ACHN (cell line): ENCODE measurements around the gene CNTNAP3B.
"Not testable (repeated sequence)": the region's sequence is repeated elsewhere in the genome, so short reads cannot be mapped to it uniquely, and the experiment has no call there.

Experiments
- DNase-seq: peaks from one replicate; pipeline ENCODE4 v3.0.0-alpha.2; 2015
- in situ Hi-C: cut with HindIII; loops from 2 replicates; pipeline ENCODE4 v1.10.0; 2017; ENCODE audit warnings: low sequenced_read_pairs, low pct_ligation_motif_present, low pct_unique_long_range_greater_than_20kb

Gene CNTNAP3B

DNA sequence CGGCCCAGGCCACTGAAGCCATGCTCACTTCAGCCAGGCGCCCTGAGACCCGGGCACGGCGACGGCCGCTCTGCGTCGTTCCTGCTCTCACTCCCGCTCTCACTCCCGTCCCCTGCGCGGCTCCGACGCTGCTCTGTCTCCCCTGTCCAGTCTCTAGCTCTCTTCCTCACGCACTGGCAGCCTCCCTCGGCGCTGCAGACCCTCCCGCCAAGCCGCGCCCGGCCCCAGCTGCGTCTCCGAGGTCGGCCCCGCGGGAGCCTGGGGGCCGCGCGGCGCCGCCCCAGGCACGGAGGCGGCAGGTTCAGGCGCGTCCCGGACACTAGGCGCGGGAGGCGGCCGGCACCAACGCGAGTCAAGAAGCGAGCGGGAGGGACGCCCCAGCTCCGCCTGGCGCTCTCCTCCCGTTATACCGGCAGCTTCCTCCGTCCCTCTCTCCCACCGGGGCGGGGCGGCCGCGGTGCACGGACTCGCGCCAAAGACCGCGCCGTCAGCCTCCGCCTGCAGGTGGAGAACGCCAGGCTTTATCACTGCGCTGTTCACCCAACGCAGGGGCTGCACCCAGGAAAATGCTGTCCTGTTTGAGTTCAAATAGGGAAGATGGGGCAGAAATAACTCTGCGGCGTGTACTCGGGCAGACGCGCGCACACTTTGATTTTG lies at the start of gene CNTNAP3B:
TSS of gene CNTNAP3B (minus strand) at position 354 of the 657 bp plus-strand sequence. CDS start at position 22, 332 bp downstream.
- DNase-seq, in situ Hi-C loops: not testable (repeated sequence)

GRCh38 chr9:42160299-42160698 lies 31.1 kb upstream of the CNTNAP3B start:
- in situ Hi-C loops: not testable (repeated sequence)
- DNase-seq: peak; percentile 4

GRCh38 chr9:42127056-42127841 lies 2.0 kb downstream of the CNTNAP3B start:
- DNase-seq, in situ Hi-C loops: not testable (repeated sequence)

DNA sequence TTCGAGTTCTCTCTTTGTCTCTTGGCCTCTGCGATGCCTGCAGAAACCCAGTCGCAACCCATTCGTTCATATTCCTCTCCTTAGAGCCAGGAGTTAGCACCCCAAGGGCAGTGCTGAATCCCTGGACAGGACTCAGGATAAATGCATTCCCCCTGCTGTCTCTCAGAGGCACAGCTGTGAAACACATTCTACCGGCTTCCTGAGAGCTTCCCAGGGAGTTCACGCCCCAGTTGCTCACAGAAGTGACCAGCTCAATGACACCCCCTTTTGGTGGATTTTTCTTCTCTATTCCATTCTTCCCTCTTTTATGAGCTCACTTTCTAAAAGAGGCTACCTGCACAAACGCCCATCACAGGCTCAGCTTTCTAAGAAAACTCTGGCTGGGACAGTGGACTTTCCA lies 8.2 kb downstream of the CNTNAP3B start:
- in situ Hi-C loops: not testable (repeated sequence)
- DNase-seq: peak; percentile 6

- in situ Hi-C loops, DNase-seq: not testable (repeated sequence)
These were observed 33.3 kb downstream of the CNTNAP3B start for GRCh38 chr9:42095929-42096328.

- in situ Hi-C loops, DNase-seq: not testable (repeated sequence)
These were observed 44.7 kb downstream of the CNTNAP3B start for GRCh38 chr9:42084559-42084952.

DNA sequence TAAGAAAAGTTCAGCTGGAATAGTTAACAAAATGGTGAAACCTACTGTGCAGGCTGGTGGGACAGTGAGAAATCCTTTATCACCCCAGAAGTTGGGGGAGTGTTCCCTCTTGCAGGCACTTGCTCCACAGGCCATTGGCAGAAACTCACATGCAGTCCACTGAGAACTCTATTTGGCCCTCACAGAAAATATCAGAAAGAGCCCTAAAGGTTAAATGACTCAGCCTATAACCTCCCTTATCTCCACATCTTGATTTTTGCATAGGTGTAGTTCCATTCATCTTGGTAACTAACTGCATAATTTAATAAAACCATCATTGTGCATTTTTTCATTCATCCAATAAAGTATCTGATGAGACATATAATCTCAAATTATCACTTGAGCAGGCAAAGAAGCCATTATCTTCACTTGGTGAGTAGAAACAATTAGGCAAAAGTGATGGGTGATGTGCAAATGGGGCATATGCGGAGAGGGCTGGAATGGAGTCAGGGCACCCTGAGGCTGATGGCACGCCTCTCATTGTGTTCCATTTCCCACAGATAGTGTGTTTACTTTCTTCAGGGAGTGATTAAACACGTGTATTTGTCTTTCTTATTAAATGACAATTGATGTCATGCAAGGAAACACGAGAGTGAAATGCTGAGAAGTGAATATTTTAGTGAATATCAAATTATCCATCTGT lies 45.2 kb downstream of the CNTNAP3B start:
- in situ Hi-C loops: not testable (repeated sequence)

GRCh38 chr9:42080376-42080775 lies 48.9 kb downstream of the CNTNAP3B start:
- DNase-seq, in situ Hi-C loops: not testable (repeated sequence)

More for the DNA sequence above, 45.2 kb downstream of the CNTNAP3B start:
- not testable (repeated sequence) for DNase-seq

DNA sequence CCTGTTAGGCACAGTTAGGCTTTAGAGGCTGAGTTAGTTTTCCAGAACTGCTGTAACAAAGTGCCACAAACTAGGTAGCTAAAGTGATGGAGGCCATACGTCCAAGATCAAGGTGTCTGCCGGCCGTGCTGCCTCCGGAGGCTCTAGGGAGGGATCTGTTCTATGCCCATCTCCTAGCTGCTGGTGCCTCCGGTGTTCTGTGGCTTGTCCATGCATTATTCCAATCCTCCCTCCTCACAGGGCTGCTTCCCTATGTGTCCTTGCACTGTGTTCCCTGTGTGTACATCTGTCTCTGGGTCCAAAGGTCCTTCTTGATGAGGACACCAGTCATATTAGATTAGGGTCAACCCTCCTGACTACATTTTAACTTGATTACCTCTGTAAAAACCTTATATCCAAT lies 54.4 kb downstream of the CNTNAP3B start:
- in situ Hi-C loops, DNase-seq: not testable (repeated sequence)

DNA sequence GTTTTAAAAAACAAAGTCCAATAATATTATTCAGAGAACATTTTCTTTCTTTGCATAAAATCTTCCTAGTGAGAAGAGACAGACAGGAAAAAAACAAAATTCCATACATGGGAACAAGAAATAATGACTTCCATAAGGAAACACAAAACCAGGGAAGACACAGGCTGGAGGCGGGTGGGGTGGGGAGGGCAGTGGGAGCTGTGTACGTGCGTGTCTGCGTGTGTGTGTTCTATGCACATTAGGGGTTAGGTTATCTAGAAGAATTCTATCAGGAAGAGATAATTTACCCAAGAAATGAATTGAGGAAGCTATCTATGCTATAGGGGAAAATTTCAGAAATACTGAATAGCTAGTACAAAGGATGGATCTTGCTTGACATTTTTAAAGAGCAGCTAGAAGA lies 58.2 kb downstream of the CNTNAP3B start:
- in situ Hi-C loops, DNase-seq: not testable (repeated sequence)

- in situ Hi-C loops, DNase-seq: not testable (repeated sequence)
These were observed 59.0 kb downstream of the CNTNAP3B start for GRCh38 chr9:42070035-42070799.

DNA sequence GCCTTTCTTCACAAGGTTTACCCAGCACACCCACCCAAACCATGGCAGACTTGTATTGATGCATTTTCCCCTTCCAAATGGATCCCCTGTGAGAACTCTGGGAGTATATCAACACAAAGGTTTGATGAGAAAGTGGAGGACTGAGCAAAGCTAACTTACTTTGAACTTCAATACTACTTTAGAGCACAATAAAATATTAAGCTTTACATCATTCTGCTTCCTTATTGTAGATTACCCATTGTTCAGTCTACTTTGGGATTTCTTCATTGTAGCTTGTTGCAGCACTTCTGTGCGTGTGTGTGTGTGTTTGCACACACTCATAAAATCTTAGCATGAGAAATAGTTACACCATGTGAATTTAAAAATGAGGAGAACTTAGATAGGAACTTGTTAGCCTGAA lies 75.4 kb downstream of the CNTNAP3B start:
- DNase-seq, in situ Hi-C loops: not testable (repeated sequence)

DNA sequence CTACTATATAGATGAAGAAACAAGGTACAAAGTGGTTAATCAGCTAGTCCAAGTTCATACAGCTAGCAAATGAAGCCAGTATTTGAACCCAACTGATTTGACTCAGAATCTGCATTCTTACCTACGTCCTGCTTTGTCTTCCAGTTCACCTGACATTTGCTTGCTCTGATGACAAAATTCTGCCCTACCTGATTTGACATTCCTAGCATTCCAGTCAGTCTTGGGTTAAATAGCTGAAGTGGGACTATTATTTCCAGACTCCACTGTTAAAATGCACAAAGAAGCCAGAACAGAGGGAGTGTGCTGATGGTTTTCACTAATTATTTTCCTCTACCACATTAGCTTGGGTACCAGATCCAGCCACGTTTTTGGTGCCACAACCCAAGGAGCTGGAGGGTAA lies 78.5 kb downstream of the CNTNAP3B start:
- DNase-seq, in situ Hi-C loops: not testable (repeated sequence)

GRCh38 chr9:42044422-42045010 lies 84.7 kb downstream of the CNTNAP3B start:
- in situ Hi-C loops, DNase-seq: not testable (repeated sequence)

- in situ Hi-C loops, DNase-seq: not testable (repeated sequence)
These were observed 95.7 kb downstream of the CNTNAP3B start for GRCh38 chr9:42033541-42033940.

GRCh38 chr9:42020639-42021038 lies 108.6 kb downstream of the CNTNAP3B start:
- in situ Hi-C loops, DNase-seq: not testable (repeated sequence)

DNA sequence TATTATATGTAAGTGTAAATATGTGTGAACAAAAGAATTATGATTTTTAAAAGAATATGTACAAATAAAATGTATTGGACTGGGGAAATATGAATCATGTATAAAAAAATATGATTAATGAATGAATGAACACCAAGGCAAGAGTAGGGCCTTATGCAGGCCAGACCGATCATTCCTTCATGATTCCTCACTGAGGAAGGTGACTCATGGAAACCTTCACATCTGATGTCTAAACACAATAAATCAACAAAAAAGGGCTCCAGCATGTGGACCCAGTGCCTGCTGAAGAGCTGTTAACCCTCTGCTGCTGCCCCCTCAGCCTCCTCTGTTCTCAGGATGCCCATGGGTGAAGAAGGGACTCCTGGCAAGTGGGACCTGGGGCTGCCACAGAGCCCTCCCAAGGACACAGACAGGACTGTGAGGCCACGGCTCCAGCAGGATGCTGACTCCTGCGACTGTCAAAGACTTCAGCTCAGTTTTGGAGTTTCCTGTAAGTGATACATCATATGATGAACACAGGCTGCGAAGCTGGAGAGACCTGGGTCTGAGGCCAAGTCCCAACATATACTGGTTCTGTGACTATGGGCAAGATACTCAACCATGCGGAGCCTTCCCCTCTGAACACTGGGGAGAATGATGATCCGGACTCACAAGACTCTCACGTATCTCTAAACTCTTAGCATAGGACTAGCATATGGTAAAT lies 110.9 kb downstream of the CNTNAP3B start:
- DNase-seq, in situ Hi-C loops: not testable (repeated sequence)
